Lower lobe of right lung (tissue), 2 donors: Measurements from ENCODE around the gene EYA2. TPM values are rescaled to one million over a fixed set of nuclear protein-coding genes. Genes with fewer than 3 reads are reported as not detected.

Experiments used
- ATAC-seq, 2 donors: fragments of 200-7000 bp; cut with Tn5 transposase; one replicate each; pipeline ENCODE4 v1.9.1; 2020 to 2022; ENCODE audit warnings: mild to moderate bottlenecking in 2 of 2, moderate library complexity in 2 of 2
- DNase-seq: peaks from one replicate; pipeline ENCODE4 v3.0.0-alpha.2; 2020
- H3K27ac ChIP-seq: fragments of 200-600 bp; one replicate; pipeline ENCODE4 v1.8.0; 2022
- H3K27me3 ChIP-seq: fragments of 200-600 bp; one replicate; pipeline ENCODE4 v1.8.0; 2022; ENCODE audit warnings: low read depth
- H3K36me3 ChIP-seq: fragments of 200-600 bp; one replicate; pipeline ENCODE4 v1.8.0; 2022; ENCODE audit warnings: mild to moderate bottlenecking
- H3K4me1 ChIP-seq: fragments of 200-600 bp; one replicate; pipeline ENCODE4 v1.8.0; 2022
- H3K4me3 ChIP-seq: fragments of 200-600 bp; one replicate; pipeline ENCODE4 v1.8.0; 2022; ENCODE audit warnings: mild to moderate bottlenecking
- H3K9me3 ChIP-seq: fragments of 200-600 bp; one replicate; pipeline ENCODE4 v1.8.0; 2022
- CTCF ChIP-seq: fragments of 200-600 bp; IDR thresholded peaks from one replicate; pipeline ENCODE4 v1.8.0; 2022; ENCODE audit warnings: antibody characterized with exemption, mild to moderate bottlenecking
- intact Hi-C: fragments of 100-400 bp; cut with DNase I; formaldehyde crosslinking; loops from one replicate; pipeline ENCODE4 v1.11.0; 2022
- total RNA-seq: library from RNA; stranded (reverse); fragmentation: NEBNext Ultra II Directional; extraction: Animal tissue kit (Norgen Biotek cat#: 25700); gene quantifications from one replicate; pipeline ENCODE4 v1.2.1, GENCODE V29; 2021
- donor health status: DM: no; HTN: yes; CAD: no; lungs with severe emphysema.

EYA2 gene
- total RNA-seq, 1 donor from 2014 or later = 3.5 TPM

- TF ChIP-seq CTCF = no peak
- no peaks in the 10 kb centered on the region for H3K9me3 ChIP-seq
- DNase-seq = no peak
- H3K27ac ChIP-seq = no peak overlapping the region
- intact Hi-C loops = no loop called here
- no peak overlapping the region for H3K4me3 ChIP-seq
- no peaks in the 10 kb centered on the region for H3K4me1 ChIP-seq
- ATAC-seq = no peak
- peaks cover 27% of the 10 kb centered on the region for H3K27me3 ChIP-seq
- H3K36me3 ChIP-seq = no peaks in the 10 kb centered on the region
These were observed 38.5 kb downstream of the EYA2 start for GRCh38 chr20:46933150-46933549.

- H3K4me3 ChIP-seq = no peak overlapping the region
- no peaks in the 10 kb centered on the region for H3K4me1 ChIP-seq
- H3K27me3 ChIP-seq = peaks cover 22% of the 10 kb centered on the region
- DNase-seq (no peak), ATAC-seq (no peak)
- H3K27ac ChIP-seq = no peak overlapping the region
- intact Hi-C loops = no loop called here
- H3K36me3 ChIP-seq = no peaks in the 10 kb centered on the region
- H3K9me3 ChIP-seq = no peaks in the 10 kb centered on the region
- TF ChIP-seq CTCF = no peak
These were observed 40.2 kb downstream of the EYA2 start for GRCh38 chr20:46934746-46935287.

GRCh38 chr20:46935394-46936017 is 40.9 kb downstream of the EYA2 start:
- Histone ChIP-seq H3K9me3 (no peaks in the 10 kb centered on the region), H3K27ac (no peak overlapping the region), H3K27me3 (peaks cover 20% of the 10 kb centered on the region), H3K4me3 (no peak overlapping the region), H3K4me1 (no peaks in the 10 kb centered on the region), H3K36me3 (no peaks in the 10 kb centered on the region)
- intact Hi-C loops = no loop called here
- ATAC-seq (no peak), DNase-seq (no peak)
- TF ChIP-seq CTCF = no peak

- ATAC-seq = no peak
- Histone ChIP-seq H3K36me3 (no peaks in the 10 kb centered on the region), H3K27me3 (peaks cover 14% of the 10 kb centered on the region), H3K27ac (no peak overlapping the region), H3K4me3 (no peak overlapping the region), H3K9me3 (no peaks in the 10 kb centered on the region), H3K4me1 (no peaks in the 10 kb centered on the region)
- intact Hi-C loops = no loop called here
- TF ChIP-seq CTCF = no peak
- DNase-seq = no peak
These were observed 41.9 kb downstream of the EYA2 start for GRCh38 chr20:46936415-46937156.

- TF ChIP-seq CTCF = no peak
These were observed 42.5 kb downstream of the EYA2 start for GRCh38 chr20:46937157-46937523.

More at GRCh38 chr20:46937157-46937523, 42.5 kb downstream of the EYA2 start:
- peaks cover 14% of the 10 kb centered on the region for H3K27me3 ChIP-seq
- ATAC-seq (no peak), DNase-seq (no peak)
- no peaks in the 10 kb centered on the region for H3K9me3 ChIP-seq
- no peaks in the 10 kb centered on the region for H3K4me1 ChIP-seq
- H3K36me3 ChIP-seq = no peaks in the 10 kb centered on the region
- no peak overlapping the region for H3K4me3 ChIP-seq
- intact Hi-C loops = no loop called here
- H3K27ac ChIP-seq = no peak overlapping the region
